Keratinocyte (primary cell): Measurements from ENCODE around the gene PITPNM3.

Source experiments
- CTCF ChIP-seq, 3 experiments: IDR thresholded peaks in 1 of 3; conservative IDR thresholded peaks in 1 of 3; optimal IDR thresholded peaks in 1 of 3; 2 replicates in 2 of 3; 3 replicates in 1 of 3; pipeline versions ENCODE3 to v1.5.1; 2011; ENCODE audit warnings: low read length in 3 of 3, mild to moderate bottlenecking in 3 of 3, moderate library complexity in 2 of 3, control low read depth in 1 of 3, inconsistent platforms in 1 of 3; ENCODE audit not compliant: insufficient read depth in 2 of 3; ENCODE audit errors: extremely low read depth in 1 of 3
- EZH2 ChIP-seq: IDR thresholded peaks from one replicate; pipeline ENCODE4 v1.6.1; 2012; ENCODE audit warnings: inconsistent platforms, mild to moderate bottlenecking, low read length, moderate library complexity

GRCh38 chr17:6549384-6550036 lies 6.8 kb downstream of the PITPNM3 start:
- TF ChIP-seq CTCF (optimal IDR thresholded peaks at IDR 0.05 in 1 of 3, IDR thresholded peaks at IDR 0.05 in 1 of 3, conservative IDR thresholded peaks at IDR 0.05 in 1 of 3; ENCODE audit: extremely low read depth in 1 of 3, insufficient read depth in 2 of 3, low read length in 3 of 3) (peak in 1 of 3 experiments; percentile 13), EZH2 (no peak)
